HuH-7 (cell line): ENCODE data around the gene ETHE1.
"Not testable (repeated sequence)": the region's sequence is repeated elsewhere in the genome, so short reads cannot be mapped to it uniquely, and the experiment has no call there.

Experiments
- DNase-seq: peaks from one replicate; pipeline ENCODE4 v3.0.0; 2011; ENCODE audit warnings: low spot score

The ETHE1 gene

DNA sequence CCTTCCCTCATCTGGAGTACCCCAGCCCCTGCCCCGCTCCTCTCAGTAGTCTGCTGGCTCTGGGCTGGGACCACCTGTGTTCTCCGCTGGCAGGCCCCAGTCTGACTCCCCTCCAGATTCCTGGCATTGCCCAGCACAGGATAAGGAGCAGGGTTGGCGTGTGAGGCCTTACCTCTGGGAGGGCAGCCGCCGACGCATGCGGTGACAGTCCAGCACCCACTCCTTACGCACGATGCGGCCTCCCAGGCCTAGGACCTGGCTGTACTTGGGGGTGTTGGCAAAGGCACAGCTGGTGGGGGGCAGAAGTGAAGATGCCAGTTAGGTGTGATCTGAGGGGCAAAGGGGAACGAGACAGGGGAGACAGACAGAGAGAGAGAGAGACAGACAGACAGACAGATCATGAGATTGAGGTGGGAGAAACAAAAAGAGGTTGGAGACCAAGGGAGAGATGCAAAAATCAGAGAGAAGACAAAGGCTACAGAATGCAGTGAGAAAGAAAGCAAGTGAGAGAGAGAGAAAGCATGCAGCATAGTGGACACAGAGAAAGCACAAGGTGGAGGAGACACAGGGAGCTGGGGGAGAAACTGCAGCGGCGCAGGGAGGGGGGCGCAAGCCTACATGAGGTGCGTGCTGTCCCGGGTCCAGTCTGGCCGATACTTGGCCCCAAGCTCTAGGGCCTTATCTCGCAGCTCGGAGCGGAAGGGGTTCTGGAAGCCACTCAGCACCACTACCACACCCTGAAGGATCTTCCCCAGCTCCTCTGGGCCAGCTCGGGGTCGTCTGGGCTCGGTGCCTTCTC, 24.6 kb upstream of the ETHE1 start:
- DNase-seq = no peak

DNA sequence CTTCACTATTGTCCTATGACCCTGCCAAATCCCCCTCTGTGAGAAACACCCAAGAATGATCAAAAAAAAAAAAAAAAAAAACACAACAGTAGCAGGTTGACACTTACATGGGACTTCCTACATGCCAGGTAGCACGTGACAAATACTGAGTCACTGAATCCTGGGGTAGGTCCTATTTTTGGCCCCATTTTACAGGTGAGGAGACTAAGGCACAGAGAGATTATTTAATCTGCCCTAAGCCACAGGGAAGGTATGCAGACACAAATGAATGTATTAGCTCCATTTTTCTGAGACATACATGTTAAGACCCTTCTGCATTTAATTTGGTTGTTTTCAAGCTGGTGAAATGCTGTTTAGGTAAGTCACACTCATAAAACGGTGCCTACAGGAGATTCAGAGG, 21.7 kb upstream of the ETHE1 start:
- DNase-seq = no peak

DNA sequence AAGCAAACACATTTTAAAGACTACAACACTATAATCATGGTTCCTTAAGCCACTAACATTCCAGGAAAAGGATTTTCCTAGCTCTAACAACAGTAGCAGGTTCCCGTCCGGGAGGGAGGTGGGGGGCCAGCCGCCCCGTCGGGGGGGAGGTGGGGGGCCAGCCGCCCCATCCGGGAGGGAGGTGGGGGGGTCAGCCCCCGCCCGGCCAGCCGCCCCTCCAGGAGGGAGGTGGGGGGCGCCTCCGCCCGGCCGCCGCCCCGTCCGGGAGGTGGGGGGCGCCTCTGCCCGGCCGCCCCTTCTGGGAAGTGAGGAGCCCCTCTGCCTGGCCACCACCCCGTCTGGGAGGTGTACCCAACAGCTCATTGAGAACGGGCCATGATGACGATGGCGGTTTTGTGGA, 20.9 kb upstream of the ETHE1 start:
- not testable (repeated sequence) for DNase-seq

DNA sequence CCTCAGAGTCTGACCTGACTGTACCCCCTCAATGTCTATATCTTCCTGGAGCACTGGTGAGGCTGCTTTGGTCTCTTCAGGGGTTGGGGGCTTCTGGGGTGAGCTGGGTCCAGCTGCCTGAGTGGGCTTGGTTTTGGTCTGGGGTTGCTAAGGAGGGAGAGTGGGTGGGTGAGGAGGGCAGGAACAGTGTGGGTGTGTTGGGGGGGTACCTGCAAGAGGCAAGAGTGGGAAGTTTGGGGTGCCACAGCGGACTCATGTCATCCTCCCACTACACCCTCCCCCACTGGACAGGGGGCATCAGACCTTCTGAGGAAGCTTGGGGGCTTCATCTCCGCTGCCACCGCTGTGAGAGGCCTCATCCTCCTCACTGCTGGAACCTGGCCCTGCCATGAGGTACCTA, 19.6 kb upstream of the ETHE1 start:
- no peak for DNase-seq

DNA sequence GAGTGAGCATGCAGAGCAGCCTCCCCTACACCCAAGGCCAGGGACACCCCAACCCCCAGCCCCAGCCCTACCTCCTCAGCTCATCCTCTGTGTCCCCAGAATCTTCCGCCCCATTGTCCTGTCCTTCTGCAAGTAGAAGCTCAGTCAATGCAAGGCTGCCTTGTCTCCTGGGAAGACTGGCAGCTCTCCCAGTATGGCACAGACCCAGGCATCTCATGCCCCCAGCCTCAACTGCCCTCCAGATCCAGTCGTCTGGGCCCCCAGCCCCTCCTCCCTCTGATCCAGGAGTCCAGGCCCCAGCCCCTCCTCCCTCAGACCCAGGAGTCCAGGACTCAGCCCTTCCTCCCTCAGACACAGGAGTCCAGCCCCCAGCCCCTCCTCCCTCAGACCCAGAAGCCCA, 19.0 kb upstream of the ETHE1 start:
- DNase-seq = no peak

DNA sequence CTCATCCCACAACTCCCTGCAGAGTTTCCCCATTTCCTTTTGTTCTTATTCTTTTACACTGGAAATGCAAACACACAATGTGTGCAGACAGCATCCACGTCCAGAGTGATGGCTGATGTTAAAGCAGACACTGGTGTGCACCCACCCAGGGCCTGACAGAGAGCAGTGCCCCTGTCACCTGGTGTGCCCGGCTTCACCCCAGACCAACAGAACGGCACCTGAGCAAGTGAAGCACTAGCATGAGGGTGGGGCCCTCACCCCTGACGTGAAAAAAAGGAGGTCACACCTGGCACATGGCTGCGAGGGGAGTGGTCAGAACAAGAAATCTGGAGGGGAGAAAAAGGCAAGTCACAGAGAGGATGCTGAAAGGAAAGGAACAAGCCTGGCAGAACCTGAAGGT, 18.3 kb upstream of the ETHE1 start:
- DNase-seq = no peak

DNA sequence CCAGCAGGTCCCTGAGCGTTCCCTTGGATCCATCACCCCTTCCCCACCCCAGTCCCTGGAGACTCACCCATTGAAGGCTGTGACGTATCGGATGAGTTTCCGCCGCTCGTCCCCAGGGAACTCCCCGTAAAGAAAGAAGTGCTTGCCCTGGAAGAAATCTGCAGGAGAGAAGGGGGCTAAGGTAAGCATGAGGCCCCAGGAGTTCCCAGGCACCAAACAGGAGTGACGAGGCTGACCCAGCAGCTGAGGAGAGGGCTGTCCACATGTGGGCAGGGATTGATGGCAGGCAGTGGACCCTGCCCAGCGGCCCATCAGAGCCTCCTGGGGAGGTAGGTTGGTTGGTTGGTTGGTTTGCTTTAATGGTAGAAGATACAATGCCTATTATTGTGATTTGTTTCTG, 17.1 kb upstream of the ETHE1 start:
- DNase-seq = no peak

DNA sequence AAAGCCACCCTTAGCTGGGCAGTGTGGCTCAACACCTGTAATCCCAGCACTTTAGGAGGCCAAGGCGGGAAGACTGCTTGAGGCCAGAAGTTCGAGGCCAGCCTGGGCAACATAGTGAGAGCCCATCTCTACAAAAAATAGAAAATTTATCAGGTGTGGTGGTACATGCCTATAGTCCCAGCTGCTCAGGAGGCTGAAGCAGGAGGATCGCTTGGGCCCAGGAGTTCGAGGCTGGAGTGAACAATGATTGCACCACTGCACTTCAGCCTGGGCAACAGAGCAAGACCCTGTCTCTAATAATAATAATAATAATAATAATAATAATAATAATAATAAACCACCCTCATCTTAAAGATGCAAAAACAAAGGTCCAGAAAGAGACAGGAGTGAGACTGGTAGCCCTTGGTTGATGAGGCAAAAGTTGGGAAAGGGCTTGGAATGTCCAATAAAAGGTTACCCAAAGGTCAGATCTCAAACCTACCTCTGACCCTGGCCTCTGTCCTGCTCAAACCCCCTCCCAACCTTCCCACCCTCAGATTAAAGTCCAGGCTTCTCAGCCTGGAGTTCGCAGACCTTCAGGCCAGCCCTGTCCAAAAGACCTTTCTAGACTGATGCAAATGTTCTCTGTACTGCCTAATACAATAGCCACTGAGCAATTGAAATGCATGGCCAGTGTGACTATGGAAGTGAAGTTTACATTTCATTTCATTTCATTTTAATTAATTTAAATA, 15.1 kb upstream of the ETHE1 start:
- no peak for DNase-seq

DNA sequence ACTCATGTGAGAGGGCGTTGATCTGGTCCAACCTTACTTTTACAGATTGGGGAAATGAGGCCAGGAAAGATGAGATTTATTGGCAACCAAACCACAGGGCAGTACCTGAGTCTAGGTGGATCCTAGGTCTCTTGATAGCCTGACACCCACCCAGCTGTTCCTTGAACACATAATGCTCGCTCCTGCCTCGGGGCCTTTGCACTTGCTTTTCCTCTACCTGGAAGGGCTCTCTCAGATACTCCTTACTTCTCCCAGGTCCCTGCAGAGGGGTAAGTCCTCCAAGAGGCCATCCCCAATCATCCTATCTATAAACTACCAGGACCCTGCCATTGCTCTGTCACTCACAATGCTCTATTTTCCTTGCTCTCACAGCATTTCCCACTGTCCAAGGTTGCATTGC, 13.4 kb upstream of the ETHE1 start:
- no peak for DNase-seq

DNA sequence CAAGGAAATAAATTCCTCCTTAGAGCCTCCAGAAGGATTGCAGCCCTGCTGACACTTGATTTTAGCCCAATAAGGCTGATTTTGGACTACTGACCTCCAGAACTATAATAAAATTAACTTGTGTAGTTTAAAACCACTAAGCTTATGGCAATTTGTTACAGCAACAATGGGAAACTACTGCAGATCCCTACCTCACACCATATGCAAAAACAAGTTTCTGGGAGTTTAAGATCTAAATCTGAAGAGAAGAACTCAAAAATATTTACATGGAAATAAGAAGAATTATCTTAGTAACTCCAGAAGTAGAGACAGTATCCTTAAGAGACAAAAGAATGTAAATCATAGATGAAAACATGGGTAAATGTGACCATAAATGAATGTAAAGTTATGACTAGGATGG, 11.9 kb upstream of the ETHE1 start:
- no peak for DNase-seq

DNA sequence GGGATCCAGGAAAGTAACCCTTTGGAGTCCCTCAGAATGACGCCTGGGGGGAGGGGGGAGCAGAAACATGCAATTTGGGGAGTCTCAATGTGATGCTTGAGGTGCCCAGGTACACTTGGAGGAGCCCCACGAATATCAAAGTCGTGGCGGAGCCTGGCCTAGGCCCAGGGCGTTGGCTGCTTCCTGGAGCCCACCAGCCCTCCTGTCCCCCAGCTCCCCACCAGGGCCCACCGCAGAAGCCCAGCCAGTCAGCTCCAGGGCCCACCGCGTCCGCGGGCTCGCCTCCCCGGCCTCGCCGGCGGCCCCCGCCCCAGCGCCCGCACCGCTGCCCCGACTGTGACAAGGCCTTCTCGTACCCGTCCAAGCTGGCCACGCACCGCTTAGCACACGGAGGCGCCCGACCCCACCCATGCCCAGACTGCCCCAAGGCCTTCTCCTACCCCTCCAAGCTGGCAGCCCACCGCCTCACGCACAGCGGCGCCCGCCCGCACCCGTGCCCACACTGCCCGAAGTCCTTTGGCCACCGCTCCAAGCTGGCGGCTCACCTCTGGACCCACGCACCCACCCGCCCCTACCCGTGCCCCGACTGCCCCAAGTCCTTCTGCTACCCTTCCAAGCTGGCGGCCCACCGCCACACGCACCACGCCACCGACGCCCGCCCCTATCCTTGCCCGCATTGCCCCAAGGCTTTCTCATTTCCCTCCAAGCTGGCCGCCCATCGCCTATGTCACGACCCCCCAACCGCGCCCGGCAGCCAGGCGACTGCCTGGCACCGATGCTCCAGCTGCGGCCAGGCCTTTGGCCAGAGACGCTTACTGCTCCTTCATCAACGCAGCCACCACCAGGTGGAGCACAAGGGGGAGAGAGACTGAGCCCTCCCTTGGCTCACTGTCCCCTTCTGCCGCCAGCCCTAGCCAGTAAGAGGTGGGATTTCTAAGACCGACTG, 8.1 kb upstream of the ETHE1 start:
- peak; percentile 70 for DNase-seq

DNA sequence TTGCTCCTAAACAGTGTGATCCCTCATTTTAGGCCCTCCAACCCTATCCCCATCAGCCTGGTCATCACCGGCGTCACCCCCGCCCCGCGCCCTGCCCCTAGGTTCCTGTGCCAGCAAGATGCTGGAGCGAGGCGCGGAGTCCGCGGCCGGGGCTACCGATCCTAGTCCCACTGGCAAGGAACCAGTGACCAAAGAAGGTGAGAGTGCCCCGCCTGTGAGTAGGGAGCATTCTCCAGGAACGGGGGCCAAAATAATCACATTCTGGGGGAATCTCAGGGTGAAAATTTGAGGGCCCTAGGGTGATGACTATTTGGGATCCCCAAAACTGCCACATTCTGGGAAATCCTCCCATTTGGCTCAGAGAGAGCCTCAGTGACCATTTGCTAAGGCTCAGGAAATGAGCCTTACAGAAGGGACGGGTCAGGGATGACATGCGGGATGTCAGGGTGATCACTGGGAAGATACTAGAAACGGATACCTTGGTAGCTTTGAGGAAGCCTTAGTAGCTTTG, 7.4 kb upstream of the ETHE1 start:
- no peak for DNase-seq

DNA sequence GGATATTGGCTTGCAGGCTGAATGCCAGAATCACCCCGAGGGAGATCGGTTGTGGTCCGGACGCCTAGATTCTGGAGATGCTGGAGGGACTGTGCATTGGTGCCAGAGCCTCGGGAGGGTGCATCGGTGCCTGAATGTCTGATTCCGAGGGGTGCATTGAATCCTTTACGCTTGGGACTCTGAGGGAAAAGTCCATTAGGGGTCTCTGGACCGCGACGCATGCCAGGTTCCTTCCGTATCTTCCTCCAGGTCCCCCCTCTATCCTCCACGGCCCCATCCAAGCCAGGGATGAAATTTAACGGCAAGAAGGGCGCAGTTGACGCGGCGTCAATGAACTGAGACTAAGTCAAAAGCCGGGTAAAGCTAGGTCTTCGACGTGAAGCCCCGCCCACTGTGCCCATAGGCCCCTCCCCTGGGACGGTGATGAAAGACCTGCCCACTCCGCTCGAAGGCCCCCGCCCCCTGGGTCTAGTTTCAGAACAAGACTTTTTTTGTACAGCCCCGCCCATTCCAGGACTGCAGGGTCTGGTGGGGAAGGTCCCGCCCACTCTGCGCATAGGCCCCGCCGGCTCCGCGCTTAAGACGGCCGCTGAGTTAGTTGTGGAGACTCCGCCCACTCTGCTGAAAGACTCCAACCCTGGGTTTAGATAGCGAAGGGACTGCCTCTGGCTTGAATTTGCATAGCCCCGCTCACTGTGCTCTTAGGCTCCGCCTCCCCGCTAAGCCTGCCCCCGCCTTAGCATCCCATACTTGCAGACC, 6.7 kb upstream of the ETHE1 start:
- peak; percentile 98 for DNase-seq

DNA sequence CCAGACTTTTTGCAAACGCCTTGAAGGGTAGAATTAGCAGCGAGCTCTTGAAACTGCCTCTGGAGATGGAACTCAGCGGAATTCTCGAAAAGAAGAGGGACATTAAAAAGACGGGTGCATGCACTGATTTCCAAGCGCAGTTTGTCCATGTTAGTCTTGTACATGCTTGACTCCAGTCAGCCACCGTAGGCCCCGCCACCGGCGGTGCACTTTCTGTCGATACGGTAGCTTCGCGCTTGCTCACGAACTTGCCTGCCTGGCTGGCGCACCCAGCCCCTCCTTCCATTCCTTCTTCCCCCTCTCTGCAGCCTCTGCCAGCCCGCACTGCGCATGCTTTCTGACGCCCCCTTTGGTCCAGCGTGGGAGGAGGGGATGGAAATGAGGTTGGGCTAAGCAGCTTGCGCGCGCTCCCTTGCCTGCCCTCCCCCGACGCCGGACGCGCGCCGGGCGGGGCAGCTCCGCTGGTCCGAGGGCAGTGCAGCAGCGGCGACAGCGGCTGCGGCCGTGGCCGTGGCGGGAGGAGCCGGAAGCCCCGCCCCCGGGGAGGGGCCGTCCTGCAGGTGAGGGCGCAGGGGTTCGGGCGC, 6.1 kb upstream of the ETHE1 start, which contains the start of gene ZNF575:
Gene ZNF575, plus strand, starts transcription at position 227 of the 584 bp plus-strand sequence. CDS start 1,235 bp downstream, outside the sequence.
- peak; percentile 98 for DNase-seq

DNA sequence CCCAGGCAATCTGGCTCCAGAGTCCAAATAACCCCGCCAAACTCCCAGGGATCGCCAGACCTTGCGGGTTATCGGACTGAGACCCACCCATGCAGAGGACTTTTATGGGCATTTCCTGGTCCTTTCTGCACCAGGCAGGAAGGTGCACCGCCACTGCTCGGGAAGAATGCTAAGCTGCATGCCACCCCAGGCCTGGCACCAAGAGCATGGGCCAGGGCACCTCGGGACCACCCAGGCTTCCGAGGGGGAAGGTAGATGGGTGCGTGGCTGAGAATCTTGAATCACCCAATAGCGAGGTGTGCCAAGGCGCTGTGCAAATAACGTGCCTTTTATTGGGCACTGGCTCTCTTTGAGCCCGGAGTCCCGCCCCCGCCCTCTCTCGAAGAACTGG, 5.6 kb upstream of the ETHE1 start:
- DNase-seq = no peak

DNA sequence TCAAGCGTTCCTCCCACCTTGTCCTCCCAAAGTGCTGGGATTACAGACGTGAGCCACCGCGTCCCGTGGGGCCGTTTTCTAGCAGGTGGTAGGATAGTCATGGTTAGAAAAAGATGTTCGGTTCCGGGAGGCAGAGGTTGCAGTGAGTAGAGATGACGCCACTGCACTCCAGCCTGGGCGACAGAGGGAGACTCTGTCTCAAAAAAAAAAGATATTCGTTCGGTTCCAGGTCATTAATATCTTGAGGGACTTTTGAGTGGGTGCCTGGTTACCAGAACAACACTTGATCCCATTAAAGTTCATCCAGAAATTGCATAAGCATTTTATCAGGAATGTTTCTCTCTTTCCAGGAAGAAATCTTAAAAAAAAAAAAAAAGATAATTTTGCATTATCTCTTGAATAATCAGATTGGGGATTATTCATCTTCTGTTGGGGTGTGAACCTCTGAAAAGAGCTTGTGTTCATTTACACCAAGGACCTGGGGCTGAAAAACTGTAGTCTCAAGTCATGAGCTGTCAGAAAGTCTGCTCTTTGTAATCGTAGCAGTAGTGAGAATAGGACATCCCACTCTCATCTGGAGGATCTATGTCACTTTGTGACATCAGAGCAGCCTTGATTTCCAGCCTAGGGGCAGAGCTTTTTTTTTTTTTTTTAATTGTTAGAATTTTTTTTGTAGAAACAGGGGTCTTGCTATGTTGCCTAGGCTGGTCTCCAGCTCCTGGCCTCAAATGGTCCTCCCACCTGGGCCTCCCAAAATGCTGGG, 1.0 kb upstream of the ETHE1 start:
- DNase-seq = no peak

DNA sequence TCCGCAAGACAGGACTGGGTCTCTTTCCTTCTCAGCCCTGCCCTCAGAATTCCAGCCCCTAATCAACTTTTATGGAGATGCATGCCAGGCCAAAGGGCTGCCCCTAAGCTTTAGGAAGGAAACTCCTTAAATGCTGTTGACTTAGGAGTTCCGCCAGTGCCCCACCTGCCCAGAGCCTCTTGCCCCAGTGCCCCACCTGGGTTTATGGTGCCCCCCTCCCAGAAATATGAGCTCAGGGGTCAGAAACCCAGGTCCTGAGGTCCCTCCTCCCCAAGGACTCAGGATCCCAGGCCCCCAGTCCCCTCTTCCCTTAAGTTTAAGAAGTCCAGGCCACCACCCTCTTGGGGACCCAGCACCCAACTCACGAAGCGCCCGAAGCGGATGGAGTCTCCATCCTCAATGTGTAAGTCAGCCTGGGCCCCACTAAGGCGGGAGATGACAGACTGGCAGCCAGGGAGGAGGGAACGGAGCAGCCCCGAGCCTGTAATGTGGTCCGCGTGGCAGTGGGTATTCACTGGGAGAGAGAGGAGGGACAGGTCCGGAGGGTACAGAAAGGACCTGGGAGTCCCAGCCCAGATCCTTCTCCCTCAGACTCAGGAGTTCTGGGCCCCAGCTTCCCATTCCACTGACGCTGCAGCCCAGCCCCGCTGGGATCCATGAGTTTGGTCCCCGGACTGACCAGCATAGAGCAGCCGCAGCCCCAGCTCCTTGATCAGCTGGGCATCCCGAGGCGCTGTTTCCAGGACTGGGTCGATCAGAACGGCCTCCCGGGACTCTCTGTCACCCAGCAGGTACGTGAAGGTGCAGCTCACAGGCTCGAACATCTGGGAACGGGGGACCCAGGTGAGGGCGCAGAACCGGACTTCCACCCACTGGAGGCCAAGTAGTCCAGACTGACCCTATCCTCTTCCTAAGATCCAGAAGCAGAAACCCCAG, 897 bp downstream of the ETHE1 start:
- DNase-seq = peak; percentile 37

DNA sequence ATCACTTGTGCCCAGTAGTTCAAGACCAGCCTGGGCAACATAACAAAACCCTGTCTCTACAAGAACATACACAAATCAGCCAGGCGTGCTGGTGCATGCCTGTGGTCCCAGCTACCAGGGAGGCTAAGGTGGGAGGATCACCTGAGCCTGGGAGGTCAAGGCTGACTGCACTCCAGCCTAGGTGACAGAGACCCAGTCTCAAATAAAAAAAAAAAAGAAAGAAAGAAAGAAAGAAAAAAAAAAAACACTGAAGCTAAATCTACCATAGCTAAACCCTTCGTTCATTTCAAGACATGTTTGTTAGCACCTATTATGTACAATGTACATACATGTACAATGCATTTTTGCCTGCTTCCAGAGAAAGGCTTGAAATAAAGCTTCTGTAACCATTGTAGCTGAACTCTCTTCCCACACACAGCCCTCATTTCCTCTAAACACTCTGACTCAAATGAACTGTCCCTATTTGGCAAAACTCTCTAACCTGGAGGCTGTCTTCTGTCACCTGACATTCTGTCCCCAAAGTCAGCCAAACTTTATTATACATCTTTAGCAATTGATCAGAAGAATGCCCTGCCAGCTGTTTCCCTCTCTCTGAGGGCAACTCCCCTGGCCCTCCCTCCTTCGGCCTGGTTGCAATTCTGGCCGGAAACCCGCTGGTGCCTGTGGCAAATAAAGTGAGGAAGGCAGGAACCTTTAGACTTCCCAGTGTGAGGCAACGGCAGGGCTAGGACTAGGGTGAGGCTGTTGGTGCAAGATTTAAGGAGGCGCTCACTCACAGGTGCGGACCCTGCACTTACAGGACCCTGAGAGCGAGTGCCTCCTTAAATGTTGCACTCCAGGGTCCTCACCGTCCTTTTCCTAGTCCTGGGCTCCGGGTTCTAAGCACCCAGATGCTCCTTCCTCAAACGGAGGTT, 1.8 kb downstream of the ETHE1 start:
- peak; percentile 80 for DNase-seq
